PC-9 (cell line): Measurements from ENCODE around the gene NIP7.

ENCODE experiments used
- EZH2 ChIP-seq: fragments of 200-600 bp; sonication (generic); IDR thresholded peaks from 2 replicates; pipeline ENCODE4 v1.8.0; 2017; ENCODE audit warnings: antibody characterized with exemption, low read depth
- TF ChIP-seq, protein P1 (sequence below): fragments of 200-600 bp; sonication (generic); conservative IDR thresholded peaks from 2 replicates; pipeline ENCODE4 v1.6.1; 2017; ENCODE audit warnings: mixed run types, antibody characterized with exemption, mild to moderate bottlenecking, moderate library complexity

DNA sequence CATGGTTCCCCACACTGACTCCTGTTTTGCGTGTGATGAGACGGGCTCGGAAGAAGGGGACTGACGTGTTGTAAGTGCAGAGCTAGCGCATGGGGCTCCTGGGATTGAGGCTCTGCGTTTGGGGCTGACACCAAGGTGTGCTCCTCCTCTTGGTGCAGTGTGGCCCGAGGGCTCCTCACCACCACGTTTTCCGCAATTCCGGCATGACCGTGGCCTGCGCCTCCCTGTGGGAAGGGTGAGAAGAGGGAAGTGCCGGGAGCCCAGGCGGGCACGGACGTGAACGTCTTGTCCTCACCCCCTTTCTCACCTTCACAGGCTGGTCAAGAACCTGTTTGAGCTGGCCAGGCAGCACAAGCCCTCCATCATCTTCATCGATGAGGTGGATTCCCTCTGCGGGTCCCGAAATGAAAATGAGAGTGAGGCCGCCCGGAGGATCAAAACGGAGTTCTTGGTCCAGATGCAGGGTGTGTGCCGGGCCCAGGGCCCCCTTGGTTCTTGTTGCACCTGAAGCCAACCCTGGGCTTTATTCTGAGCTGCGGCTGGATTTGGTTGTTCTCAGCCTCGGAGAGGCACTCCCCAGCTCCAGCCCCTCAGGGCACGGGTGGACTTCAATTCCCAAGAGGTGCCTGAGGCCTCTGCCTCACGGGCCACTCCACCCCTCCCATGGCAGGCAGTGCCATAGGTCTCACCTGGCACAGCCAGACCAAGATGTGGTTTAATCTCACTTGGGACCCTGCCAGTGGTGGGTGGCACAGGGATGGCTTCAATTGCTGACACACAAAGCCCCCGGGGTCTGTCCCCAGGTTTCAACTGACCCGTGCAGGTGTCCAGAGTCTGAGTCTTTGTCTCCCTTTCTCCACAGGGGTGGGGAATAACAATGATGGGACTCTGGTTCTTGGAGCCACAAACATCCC lies 19.5 kb upstream of the NIP7 start:
- TF ChIP-seq, protein P1, sequence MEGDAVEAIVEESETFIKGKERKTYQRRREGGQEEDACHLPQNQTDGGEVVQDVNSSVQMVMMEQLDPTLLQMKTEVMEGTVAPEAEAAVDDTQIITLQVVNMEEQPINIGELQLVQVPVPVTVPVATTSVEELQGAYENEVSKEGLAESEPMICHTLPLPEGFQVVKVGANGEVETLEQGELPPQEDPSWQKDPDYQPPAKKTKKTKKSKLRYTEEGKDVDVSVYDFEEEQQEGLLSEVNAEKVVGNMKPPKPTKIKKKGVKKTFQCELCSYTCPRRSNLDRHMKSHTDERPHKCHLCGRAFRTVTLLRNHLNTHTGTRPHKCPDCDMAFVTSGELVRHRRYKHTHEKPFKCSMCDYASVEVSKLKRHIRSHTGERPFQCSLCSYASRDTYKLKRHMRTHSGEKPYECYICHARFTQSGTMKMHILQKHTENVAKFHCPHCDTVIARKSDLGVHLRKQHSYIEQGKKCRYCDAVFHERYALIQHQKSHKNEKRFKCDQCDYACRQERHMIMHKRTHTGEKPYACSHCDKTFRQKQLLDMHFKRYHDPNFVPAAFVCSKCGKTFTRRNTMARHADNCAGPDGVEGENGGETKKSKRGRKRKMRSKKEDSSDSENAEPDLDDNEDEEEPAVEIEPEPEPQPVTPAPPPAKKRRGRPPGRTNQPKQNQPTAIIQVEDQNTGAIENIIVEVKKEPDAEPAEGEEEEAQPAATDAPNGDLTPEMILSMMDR, result no peak
- no peak for TF ChIP-seq EZH2
